Retina (tissue), 1 donor: ENCODE data around the gene NAA50.

ENCODE experiments used
- DNase-seq: peaks from one replicate; pipeline ENCODE4 v3.0.0-alpha.2; 2016

Gene NAA50

DNA sequence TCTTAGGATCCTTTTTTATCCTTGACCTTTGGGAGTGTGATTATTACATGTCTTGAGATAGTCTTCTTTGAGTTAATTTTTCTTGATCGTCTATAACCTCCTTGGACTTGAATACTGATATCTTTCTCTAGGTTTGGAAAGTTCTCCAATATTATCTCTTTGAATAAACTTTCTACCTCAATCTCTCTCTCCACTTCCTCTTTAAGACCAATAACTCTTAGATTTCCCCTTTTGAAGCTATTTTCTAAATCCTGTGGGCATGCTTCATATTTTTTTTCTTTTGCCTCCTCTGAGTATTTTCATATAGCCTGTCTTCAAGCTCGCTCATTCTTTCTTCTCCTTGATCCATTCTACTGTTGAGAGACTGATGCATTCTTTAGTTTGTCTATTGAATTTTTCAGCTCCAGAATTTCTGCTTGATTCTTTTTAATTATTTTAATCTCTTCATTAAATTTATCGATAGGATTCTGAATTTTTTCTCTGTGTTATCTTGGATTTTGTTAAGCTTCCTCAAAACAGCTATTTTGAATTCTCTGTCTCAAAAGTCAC lies 61.7 kb downstream of the NAA50 start:
- no peak for DNase-seq

DNA sequence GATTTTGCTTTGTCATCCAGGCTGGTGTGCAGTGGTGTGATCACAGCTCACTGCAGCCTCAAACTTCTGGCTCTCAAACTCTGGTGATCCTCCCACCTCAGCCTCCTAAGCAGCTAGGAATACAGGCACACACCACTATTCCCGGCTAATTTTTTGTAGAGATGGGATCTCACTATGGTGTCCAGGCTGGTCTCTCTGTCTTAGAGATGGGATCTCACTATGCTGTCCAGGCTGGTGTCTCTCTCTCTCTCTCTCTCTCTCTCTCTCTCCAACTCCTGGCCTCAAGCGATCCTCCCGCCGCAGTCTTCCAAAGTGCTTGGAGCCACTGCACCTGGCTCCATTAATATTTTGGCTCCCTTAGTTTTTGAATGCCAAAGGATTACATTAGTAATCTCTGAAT lies 67.3 kb downstream of the NAA50 start:
- DNase-seq: no peak

DNA sequence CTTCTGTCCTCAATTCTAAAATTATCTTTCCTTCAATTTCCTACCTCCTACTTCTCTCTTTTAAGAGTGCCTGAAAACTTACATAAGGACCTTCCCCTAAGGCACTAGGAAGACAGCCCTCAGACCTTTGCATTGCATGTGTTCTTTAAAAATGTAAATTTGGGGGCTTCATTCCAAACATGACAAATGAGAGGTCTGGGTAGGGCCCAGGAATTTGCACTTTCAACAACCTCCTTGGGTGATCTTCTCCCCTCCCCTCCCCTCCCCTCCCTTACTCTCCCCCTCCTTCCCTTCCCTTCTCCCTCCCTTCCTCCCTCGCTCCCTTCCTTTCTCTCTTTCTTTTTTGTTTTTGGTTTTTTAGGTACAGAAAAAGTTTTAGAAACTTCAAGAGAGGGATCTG lies 68.3 kb downstream of the NAA50 start:
- DNase-seq: no peak

DNA sequence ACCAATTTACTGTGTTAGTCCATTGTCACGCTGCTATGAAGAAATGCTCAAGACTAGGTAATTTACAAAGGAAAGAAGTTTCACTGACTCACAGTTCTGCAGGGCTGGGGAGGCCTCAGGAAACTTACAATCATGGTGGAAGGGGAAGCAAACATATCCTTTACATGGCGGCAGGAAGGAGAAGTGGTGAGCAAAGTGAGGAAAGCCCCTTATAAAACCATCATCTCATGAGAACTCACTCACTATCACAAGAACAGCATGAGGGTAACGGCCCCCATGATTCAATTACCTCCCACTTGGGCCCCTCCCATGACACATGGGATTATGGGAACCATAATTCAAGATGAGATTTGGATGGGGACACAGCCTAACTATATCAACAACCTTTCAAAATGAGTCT lies 69.8 kb downstream of the NAA50 start:
- no peak for DNase-seq

DNA sequence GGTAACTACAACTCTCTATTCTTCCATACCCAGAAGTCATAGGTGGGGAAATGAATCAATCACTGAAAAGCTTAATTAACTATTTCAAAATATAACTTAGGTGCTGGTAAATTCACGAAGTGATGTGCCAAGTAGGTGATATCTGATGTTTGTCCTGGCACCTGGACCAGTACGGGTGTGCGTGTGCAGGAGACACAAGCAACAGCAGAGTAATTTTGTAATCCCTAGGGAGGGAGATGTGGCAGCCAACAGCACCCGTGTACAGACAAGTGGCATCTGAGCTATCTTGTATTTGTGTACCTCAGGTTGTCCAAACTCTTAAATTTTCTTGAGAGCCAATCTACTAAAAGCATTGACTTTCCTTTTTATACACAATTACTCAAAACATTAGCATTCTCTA lies 72.5 kb downstream of the NAA50 start:
- no peak for DNase-seq

DNA sequence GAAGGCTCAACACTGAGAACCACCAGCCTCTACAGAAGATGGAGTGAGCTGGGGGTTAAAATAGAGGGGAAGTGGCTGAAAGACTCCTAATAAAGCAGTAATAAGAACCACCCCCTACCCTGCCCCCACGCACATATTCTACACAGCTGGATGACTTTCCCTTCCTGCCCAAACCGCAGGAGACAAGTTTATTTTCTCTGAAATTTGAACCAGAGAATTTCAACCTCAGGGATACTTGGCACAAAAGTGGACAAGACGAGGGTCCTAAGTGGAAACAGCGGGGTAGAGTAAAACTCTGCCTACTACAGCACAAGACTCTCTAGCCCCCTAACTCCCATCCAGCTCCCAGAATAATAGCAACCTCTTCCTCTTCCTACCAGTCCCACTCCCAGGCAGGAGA lies 78.0 kb downstream of the NAA50 start:
- DNase-seq: no peak
